ENCODE measurements around the gene UNC80.

The UNC80 gene

DNA sequence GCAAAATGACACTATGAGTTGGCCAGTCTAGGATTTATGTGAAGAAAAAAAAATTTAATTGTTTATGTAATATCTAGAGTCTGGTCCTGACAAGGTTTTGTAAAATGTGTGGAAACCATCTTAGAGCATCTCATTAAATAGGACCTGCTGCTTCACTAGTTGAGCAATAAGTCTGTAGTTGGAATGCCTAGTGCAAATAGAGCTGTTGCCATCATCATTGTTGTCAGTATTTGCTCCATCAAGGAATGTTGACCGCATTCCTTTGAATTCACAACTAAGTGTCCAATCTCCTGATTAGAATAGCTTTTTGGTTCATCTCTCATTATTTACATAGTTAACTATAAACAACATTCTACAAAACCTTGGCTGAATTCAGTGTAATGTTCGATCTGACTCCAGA is 198.6 kb downstream of the UNC80 start:
- WGBS = 99% methylated on average over 2 of the region's 2 CpGs
- no peaks in the 10 kb centered on the region for H3K4me1 ChIP-seq (ENCODE audit: insufficient read depth, low read length)

DNA sequence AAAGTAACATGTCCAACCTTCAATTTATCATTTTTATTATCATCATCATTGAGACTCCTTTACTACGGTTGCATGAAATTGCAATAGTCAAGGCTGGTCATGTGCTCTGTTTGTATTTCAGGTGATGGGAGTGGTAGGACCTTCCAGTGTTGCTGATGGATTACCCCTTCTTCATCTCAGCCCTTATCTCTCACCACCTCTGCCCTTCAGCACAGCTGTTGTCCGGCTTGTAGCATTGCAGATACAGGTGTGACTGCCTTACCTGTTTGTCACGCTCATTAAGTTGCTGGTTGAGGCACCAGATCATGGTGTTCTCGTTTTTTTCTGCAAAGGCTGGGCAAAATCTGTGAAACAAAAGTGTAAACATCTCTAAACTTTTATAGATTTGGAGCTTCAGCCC is 199.1 kb downstream of the UNC80 start:
- no peak overlapping the region for H3K9ac ChIP-seq (ENCODE audit: low read depth, low read length)
- H3K9me3 ChIP-seq (ENCODE audit: insufficient read depth, low read depth, low read length) = no peaks in the 10 kb centered on the region
- no peaks in the 10 kb centered on the region for H3K36me3 ChIP-seq (ENCODE audit: insufficient read depth, low read length)
- H3K4me3 ChIP-seq (ENCODE audit: low read length) = no peak overlapping the region
- no peak overlapping the region for H3K27ac ChIP-seq (ENCODE audit: low read depth, low read length)
- no peaks in the 10 kb centered on the region for H3K4me1 ChIP-seq (ENCODE audit: insufficient read depth, low read length)
- no peaks in the 10 kb centered on the region for H3K27me3 ChIP-seq (ENCODE audit: insufficient read depth, low read length)
- WGBS = 85% methylated on average over 3 of the region's 4 CpGs

More for the DNA sequence above, 198.6 kb downstream of the UNC80 start:
- H3K9ac ChIP-seq (ENCODE audit: low read depth, low read length) = no peak overlapping the region
- H3K27me3 ChIP-seq (ENCODE audit: insufficient read depth, low read length) = no peaks in the 10 kb centered on the region
- no peak overlapping the region for H3K27ac ChIP-seq (ENCODE audit: low read depth, low read length)
- no peak overlapping the region for H3K4me3 ChIP-seq (ENCODE audit: low read length)
- no peaks in the 10 kb centered on the region for H3K9me3 ChIP-seq (ENCODE audit: insufficient read depth, low read depth, low read length)
- H3K36me3 ChIP-seq (ENCODE audit: insufficient read depth, low read length) = no peaks in the 10 kb centered on the region

DNA sequence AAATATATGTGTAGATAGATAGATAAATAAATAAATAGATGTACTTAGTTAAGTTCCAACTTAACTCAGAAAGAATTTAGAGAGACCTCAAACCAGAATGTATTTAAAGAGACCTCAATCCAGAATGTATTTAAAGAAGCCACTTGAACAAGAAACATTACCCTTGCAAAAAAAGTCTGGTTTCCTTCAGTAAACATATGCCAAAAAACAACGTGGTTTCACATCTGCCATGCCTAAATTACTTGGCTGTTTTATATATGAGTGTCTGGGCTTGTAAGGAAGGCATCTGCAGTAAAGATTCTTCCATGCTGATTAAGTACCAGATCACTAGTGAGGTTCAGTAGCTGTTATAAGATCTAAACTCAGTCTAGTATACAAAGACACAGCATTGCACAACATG is 201.7 kb downstream of the UNC80 start:
- Histone ChIP-seq H3K9ac (ENCODE audit: low read depth, low read length) (no peak overlapping the region), H3K27me3 (ENCODE audit: insufficient read depth, low read length) (no peaks in the 10 kb centered on the region), H3K27ac (ENCODE audit: low read depth, low read length) (no peak overlapping the region), H3K4me1 (ENCODE audit: insufficient read depth, low read length) (no peaks in the 10 kb centered on the region), H3K4me3 (ENCODE audit: low read length) (no peak overlapping the region), H3K36me3 (ENCODE audit: insufficient read depth, low read length) (no peaks in the 10 kb centered on the region), H3K9me3 (ENCODE audit: insufficient read depth, low read depth, low read length) (no peaks in the 10 kb centered on the region)
- 71% methylated on average over 1 of the region's 1 CpG for WGBS

DNA sequence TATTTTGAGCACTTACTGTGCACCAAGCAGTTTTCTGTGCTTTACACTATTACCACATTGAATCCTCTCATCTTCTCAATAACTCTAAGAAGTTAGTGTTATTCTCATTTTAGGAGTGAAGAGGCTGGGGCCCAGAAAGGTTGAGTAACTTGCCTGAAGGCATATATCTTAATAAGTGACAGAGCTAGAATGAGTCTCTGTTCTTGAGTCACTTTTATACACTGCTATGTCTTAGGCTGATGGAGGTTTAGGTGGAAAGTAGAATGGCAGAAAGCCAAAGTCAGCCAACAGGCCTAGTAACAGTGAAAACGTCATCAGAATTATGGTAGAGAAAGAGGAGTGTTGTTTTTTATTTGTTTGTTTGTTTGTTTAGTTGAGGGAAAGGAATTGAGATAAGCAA is 202.9 kb downstream of the UNC80 start:
- Histone ChIP-seq H3K4me3 (ENCODE audit: low read length) (no peak overlapping the region), H3K27ac (ENCODE audit: low read depth, low read length) (no peak overlapping the region), H3K9ac (ENCODE audit: low read depth, low read length) (no peak overlapping the region), H3K4me1 (ENCODE audit: insufficient read depth, low read length) (no peaks in the 10 kb centered on the region), H3K36me3 (ENCODE audit: insufficient read depth, low read length) (no peaks in the 10 kb centered on the region), H3K9me3 (ENCODE audit: insufficient read depth, low read depth, low read length) (no peaks in the 10 kb centered on the region), H3K27me3 (ENCODE audit: insufficient read depth, low read length) (no peaks in the 10 kb centered on the region)
- 87% methylated on average over 1 of the region's 1 CpG for WGBS

DNA sequence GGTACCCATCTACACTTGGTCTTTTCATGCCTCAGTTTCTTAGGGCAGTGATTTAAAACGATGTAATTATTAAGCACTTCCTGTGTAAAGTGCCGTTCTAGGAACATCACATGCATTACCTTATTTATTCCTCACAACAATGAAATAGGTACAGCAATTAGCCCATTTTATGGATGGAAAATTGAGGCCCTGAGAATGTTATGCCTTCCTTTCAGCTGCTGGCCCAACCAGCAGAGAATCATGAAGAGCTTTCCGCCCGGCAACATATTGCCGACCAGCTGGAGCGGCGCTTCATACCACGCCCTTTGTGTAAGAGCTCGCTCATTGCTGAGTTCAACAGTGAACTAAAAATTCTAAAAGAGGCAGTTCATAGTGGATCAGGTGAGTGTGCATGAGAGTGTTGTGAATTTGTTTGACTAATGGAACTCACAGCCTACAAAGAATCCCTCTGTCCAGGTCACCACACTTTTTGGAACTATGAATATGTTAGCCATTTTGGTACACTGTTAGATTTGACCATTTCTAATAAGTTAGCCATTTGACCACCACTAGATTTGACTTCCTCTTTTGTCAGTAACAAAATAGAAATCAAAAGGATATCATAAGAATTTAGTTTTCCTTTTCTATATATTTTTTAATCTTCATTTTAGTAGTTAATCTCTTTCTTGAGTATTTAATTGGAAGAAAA is 205.2 kb downstream of the UNC80 start:
- H3K36me3 ChIP-seq (ENCODE audit: insufficient read depth, low read length) = no peaks in the 10 kb centered on the region
- no peaks in the 10 kb centered on the region for H3K4me1 ChIP-seq (ENCODE audit: insufficient read depth, low read length)
- WGBS = 93% methylated on average over 9 of the region's 9 CpGs
- no peak overlapping the region for H3K4me3 ChIP-seq (ENCODE audit: low read length)
- no peak overlapping the region for H3K9ac ChIP-seq (ENCODE audit: low read depth, low read length)
- H3K27me3 ChIP-seq (ENCODE audit: insufficient read depth, low read length) = no peaks in the 10 kb centered on the region
- H3K27ac ChIP-seq (ENCODE audit: low read depth, low read length) = no peak overlapping the region
- H3K9me3 ChIP-seq (ENCODE audit: insufficient read depth, low read depth, low read length) = no peaks in the 10 kb centered on the region

DNA sequence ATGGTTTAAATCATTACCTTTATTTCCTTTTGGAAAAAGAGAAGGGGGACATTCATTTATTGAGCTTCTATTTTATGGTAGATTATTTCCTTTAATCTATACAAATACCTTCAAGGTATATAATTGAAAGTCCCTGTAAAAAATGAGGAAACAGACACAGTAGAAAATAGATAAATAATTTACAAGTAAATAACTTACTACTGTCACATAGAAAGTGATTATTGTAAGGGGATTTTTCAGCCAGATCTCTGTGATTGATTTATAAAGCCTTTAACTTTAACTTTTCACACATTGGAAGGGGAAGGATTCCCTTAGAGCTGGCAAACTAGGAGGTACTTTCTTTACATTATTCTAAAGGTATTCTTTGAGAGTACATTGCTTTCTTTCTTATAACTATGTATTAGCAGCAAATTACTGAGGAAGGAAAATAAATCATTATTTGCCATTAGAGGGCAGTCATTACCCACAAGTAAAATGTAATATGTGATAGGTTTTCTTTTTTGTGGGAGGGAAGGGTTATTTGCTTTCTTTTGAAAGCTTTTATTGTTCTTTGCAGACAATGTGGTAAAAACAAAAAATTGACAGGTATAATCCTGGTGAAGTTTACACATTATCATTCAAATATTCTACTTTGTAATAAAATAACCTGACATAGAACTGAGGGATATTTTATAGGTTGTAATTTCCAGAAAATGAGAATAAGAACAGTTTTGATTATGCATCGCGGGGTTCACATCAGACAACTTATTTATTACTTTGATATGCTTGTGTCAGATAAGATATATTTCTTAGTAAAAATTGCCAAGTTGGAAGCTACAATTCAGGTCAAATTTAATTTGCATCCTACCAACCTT is 206.0 kb downstream of the UNC80 start:
- Histone ChIP-seq H3K4me1 (ENCODE audit: insufficient read depth, low read length) (no peaks in the 10 kb centered on the region), H3K27me3 (ENCODE audit: insufficient read depth, low read length) (no peaks in the 10 kb centered on the region), H3K27ac (ENCODE audit: low read depth, low read length) (no peak overlapping the region), H3K9ac (ENCODE audit: low read depth, low read length) (no peak overlapping the region), H3K36me3 (ENCODE audit: insufficient read depth, low read length) (no peaks in the 10 kb centered on the region), H3K9me3 (ENCODE audit: insufficient read depth, low read depth, low read length) (no peaks in the 10 kb centered on the region), H3K4me3 (ENCODE audit: low read length) (no peak overlapping the region)
- no CpG with 5 or more reads among the region's 2 CpGs for WGBS

DNA sequence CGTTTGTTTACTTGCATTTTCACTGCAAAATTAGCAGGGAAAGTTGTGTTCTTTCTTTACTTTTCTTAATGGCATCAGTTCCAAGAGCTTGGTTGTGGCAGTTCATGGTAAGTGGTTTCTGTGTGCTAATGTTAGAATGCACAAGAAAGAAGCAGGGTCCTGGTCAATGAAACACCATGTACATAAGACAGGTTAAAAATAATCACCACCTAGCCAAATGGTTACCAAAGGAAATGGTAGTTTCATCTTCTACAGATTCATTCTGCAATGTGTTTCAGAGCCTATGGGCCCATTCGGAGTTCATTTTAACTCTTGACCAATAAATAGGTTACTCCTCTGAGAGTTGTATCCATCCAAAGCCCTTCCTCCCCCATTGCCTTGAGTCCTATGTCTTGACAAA is 212.7 kb downstream of the UNC80 start:
- 91% methylated on average over 2 of the region's 2 CpGs for WGBS
- Histone ChIP-seq H3K27ac (ENCODE audit: low read depth, low read length) (no peak overlapping the region), H3K4me3 (ENCODE audit: low read length) (no peak overlapping the region), H3K9me3 (ENCODE audit: insufficient read depth, low read depth, low read length) (no peaks in the 10 kb centered on the region), H3K36me3 (ENCODE audit: insufficient read depth, low read length) (no peaks in the 10 kb centered on the region), H3K9ac (ENCODE audit: low read depth, low read length) (no peak overlapping the region), H3K27me3 (ENCODE audit: insufficient read depth, low read length) (no peaks in the 10 kb centered on the region), H3K4me1 (ENCODE audit: insufficient read depth, low read length) (no peaks in the 10 kb centered on the region)

DNA sequence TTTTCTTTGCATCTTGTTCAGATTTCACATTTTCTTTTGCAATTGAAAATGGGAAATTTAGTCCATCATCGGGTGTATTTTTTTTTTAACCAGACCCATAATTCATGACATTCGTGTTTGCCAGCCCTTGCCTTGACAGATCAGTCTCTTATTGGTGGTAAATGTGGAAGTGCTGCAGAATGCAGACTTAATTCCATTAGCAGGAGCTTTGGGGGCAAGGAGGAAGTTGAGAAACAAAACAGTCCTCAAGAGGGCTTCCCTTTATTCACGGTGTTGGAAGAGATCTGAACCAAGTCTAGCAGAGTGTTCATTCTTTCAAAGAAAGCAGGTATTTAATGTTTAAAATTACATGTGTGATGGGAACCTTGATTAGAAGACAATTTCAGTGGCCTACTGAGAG is 214.2 kb downstream of the UNC80 start:
- 85% methylated on average over 3 of the region's 3 CpGs for WGBS
- Histone ChIP-seq H3K27ac (ENCODE audit: low read depth, low read length) (no peak overlapping the region), H3K4me1 (ENCODE audit: insufficient read depth, low read length) (no peaks in the 10 kb centered on the region), H3K9ac (ENCODE audit: low read depth, low read length) (no peak overlapping the region), H3K9me3 (ENCODE audit: insufficient read depth, low read depth, low read length) (no peaks in the 10 kb centered on the region), H3K27me3 (ENCODE audit: insufficient read depth, low read length) (no peaks in the 10 kb centered on the region), H3K36me3 (ENCODE audit: insufficient read depth, low read length) (no peaks in the 10 kb centered on the region), H3K4me3 (ENCODE audit: low read length) (no peak overlapping the region)

DNA sequence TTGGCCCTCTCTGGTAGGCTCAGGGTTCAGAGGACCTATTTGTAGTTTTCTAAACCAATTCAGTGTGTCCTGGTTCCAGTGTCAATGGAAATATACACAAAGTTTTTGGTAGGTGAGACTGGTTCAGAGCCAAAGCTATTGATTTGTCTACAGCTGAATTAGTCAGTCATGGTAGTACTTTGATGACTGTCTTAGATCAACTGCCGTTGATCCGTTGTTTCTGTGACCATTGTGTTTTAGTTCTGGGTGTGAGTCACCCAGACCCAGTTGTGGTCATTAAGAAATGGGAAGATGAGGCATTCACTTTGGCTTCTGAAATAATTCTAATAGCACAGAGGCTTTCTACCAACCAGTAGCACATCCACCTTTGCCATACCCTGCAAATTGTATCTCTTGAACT is 214.8 kb downstream of the UNC80 start:
- H3K27ac ChIP-seq (ENCODE audit: low read depth, low read length) = no peak overlapping the region
- WGBS = 94% methylated on average over 2 of the region's 2 CpGs
- H3K4me3 ChIP-seq (ENCODE audit: low read length) = no peak overlapping the region
- H3K9ac ChIP-seq (ENCODE audit: low read depth, low read length) = no peak overlapping the region
- no peaks in the 10 kb centered on the region for H3K9me3 ChIP-seq (ENCODE audit: insufficient read depth, low read depth, low read length)
- no peaks in the 10 kb centered on the region for H3K36me3 ChIP-seq (ENCODE audit: insufficient read depth, low read length)
- H3K4me1 ChIP-seq (ENCODE audit: insufficient read depth, low read length) = no peaks in the 10 kb centered on the region
- H3K27me3 ChIP-seq (ENCODE audit: insufficient read depth, low read length) = no peaks in the 10 kb centered on the region

DNA sequence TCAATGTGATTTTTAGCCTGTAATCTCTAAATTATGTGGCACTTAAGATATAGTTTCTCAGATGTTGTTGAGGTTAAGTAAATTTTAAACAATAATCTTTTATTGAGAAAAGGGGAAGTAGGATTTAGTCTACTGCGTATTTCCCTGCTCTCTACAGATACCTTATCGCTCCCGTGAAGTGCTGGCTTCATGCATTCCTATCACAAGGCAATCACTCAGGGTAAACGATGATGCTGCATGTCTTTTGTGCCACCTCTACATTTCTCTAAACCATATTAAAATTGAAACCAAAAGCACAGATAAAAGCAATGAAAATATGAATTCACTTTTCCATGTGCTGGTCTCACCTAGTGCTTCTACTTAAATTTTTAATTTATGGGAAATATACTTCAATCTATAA is 216.4 kb downstream of the UNC80 start:
- no peaks in the 10 kb centered on the region for H3K9me3 ChIP-seq (ENCODE audit: insufficient read depth, low read depth, low read length)
- no peaks in the 10 kb centered on the region for H3K27me3 ChIP-seq (ENCODE audit: insufficient read depth, low read length)
- no peak overlapping the region for H3K4me3 ChIP-seq (ENCODE audit: low read length)
- 92% methylated on average over 4 of the region's 4 CpGs for WGBS
- no peak overlapping the region for H3K9ac ChIP-seq (ENCODE audit: low read depth, low read length)
- H3K36me3 ChIP-seq (ENCODE audit: insufficient read depth, low read length) = no peaks in the 10 kb centered on the region
- no peaks in the 10 kb centered on the region for H3K4me1 ChIP-seq (ENCODE audit: insufficient read depth, low read length)
- H3K27ac ChIP-seq (ENCODE audit: low read depth, low read length) = no peak overlapping the region

DNA sequence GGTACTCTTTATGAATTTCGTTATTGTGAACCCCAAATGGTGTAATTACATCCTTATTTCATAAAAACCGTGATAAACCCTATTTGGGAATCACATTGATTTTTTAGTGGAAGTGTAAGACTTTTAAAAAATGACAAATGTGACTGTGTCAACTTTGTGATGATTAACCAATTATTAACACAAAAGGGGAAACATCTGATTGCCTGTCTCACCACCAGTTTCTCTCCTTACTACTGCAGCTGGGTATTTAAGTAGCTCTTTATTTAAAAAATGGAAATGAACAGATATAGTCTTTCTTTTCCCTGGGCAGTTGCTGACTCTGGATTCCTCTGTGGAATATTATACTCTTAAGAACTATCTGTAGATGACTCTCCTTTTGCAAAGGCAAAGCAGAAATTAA is 219.2 kb downstream of the UNC80 start:
- H3K9me3 ChIP-seq (ENCODE audit: insufficient read depth, low read depth, low read length) = no peaks in the 10 kb centered on the region
- H3K27ac ChIP-seq (ENCODE audit: low read depth, low read length) = no peak overlapping the region
- H3K4me1 ChIP-seq (ENCODE audit: insufficient read depth, low read length) = no peaks in the 10 kb centered on the region
- no peak overlapping the region for H3K4me3 ChIP-seq (ENCODE audit: low read length)
- no peaks in the 10 kb centered on the region for H3K27me3 ChIP-seq (ENCODE audit: insufficient read depth, low read length)
- no CpG with 5 or more reads among the region's 2 CpGs for WGBS
- H3K36me3 ChIP-seq (ENCODE audit: insufficient read depth, low read length) = no peaks in the 10 kb centered on the region
- H3K9ac ChIP-seq (ENCODE audit: low read depth, low read length) = no peak overlapping the region

Measured in HUES64 (cell line).